ENCODE data around the gene GMPR. TPM values are rescaled to one million over a fixed set of nuclear protein-coding genes. Genes with fewer than 3 reads are reported as not detected.

GMPR gene
- total and polyA plus RNA-seq, 2 donors (not counting 3 experiments of a cell fraction or from before 2014, with no cell fraction given), result 36.3 to 64.0 TPM

- no peaks in the 10 kb centered on the region for H3K9me3 ChIP-seq (replicated peaks; ENCODE audit: control insufficient read depth, insufficient read depth, low read length)
- H3K4me1 ChIP-seq (ENCODE audit: control insufficient read depth, extremely low read depth, insufficient read depth, low read length), result peaks cover 14% of the 10 kb centered on the region
- no peaks in the 10 kb centered on the region for H4K20me1 ChIP-seq (replicated peaks; ENCODE audit: control insufficient read depth, extremely low read depth, insufficient read depth, low read length)
- no peaks in the 10 kb centered on the region for H3K9me1 ChIP-seq (replicated peaks; ENCODE audit: control insufficient read depth, extremely low read depth, insufficient read depth, low read length)
- no peak for FAIRE-seq
- H3K27me3 ChIP-seq (ENCODE audit: control insufficient read depth in 2 of 2, insufficient read depth in 2 of 2, low read length in 2 of 2), result no peaks in the 10 kb centered on the region
- no peak overlapping the region for H3K4me2 ChIP-seq (ENCODE audit: insufficient read depth, low read length)
- no peak overlapping the region for H3K4me3 ChIP-seq (replicated peaks in 1 of 3; ENCODE audit: insufficient read depth in 1 of 3, low read depth in 1 of 3, low read length in 3 of 3)
- intact Hi-C loops (cut with micrococcal nuclease) (no loop called here), dilution Hi-C loops (cut with MboI; ENCODE audit: extremely low pct_ligation_motif_present, low sequenced_read_pairs) (no loop called here)
- DNase-seq (ENCODE audit: low read depth, low spot score), result no peak
- ChIA-PET CTCF (interaction anchor here (0.6 to 1.4 kb wide), 4 partner anchors 9 to 447 kb away, joined by 3 to 6 read pairs (median 4); no protein-coding TSS in a partner anchor), POLR2A (no interaction called here)
- no peak overlapping the region for H3K27ac ChIP-seq (ENCODE audit: insufficient read depth, low read depth, low read length)
- no peak overlapping the region for H2AFZ ChIP-seq (ENCODE audit: low read depth, low read length)
- H3K36me3 ChIP-seq (ENCODE audit: control insufficient read depth in 2 of 2, extremely low read depth in 1 of 2, insufficient read depth in 2 of 2, low read length in 2 of 2), result peaks cover 0 to 17% of the 10 kb centered on the region in 2 experiments
- no peak for TF ChIP-seq GATA2 (IDR thresholded peaks at IDR 0.05; ENCODE audit: insufficient read depth, insufficient read length, low read depth, low read length)
- no peak for TF ChIP-seq POLR2A (IDR thresholded peaks at IDR 0.05; ENCODE audit: low read depth, low read length)
- TF ChIP-seq CTCF (IDR thresholded peaks at IDR 0.05; ENCODE audit: extremely low read depth in 1 of 2, insufficient read depth in 1 of 2, low read depth in 1 of 2, low read length in 2 of 2), result no peak
- no peaks in the 10 kb centered on the region for H3K79me2 ChIP-seq (ENCODE audit: control insufficient read depth, insufficient read depth, low read length)
- no peak overlapping the region for H3K9ac ChIP-seq (replicated peaks; ENCODE audit: extremely low read depth, insufficient read depth, low read length)
- BruUV-seq (replicated peaks), result no TSS peak
Measured at GRCh38 chr6:16324184-16324583, 85.8 kb downstream of the GMPR start.

GRCh38 chr6:16324606-16325225 is 86.3 kb downstream of the GMPR start:
- H3K4me3 ChIP-seq (replicated peaks in 1 of 3; ENCODE audit: insufficient read depth in 1 of 3, low read depth in 1 of 3, low read length in 3 of 3), result no peak overlapping the region
- CTCF ChIA-PET, result interaction anchor here (0.6 to 1.4 kb wide), 4 partner anchors 9 to 446 kb away, joined by 3 to 6 read pairs (median 4); no protein-coding TSS in a partner anchor
- no TSS peak for BruUV-seq (replicated peaks)
- H3K4me1 ChIP-seq (ENCODE audit: control insufficient read depth, extremely low read depth, insufficient read depth, low read length), result peaks cover 9% of the 10 kb centered on the region
- FAIRE-seq (peak; percentile 24), DNase-seq (ENCODE audit: low read depth, low spot score) (no peak)
- TF ChIP-seq POLR2A (IDR thresholded peaks at IDR 0.05; ENCODE audit: low read depth, low read length), result no peak
- TF ChIP-seq EZH2 (IDR thresholded peaks at IDR 0.05; ENCODE audit: borderline replicate concordance, low read depth, low read length, severe bottlenecking), result no peak
- no peak for TF ChIP-seq MAX (IDR thresholded peaks at IDR 0.05; ENCODE audit: insufficient read depth, insufficient read length)
- no peak for TF ChIP-seq POLR2AphosphoS5 (IDR thresholded peaks at IDR 0.05; ENCODE audit: insufficient read depth, low read depth, low read length)
- no peak for TF ChIP-seq FOS (IDR thresholded peaks at IDR 0.05; ENCODE audit: borderline replicate concordance, insufficient read depth, low read length)
- TF ChIP-seq GATA2 (IDR thresholded peaks at IDR 0.05; ENCODE audit: insufficient read depth, insufficient read length, low read depth, low read length), result no peak
- TF ChIP-seq CTCF (IDR thresholded peaks at IDR 0.05; ENCODE audit: extremely low read depth in 1 of 2, insufficient read depth in 1 of 2, low read depth in 1 of 2, low read length in 2 of 2), result no peak
- TF ChIP-seq JUN (IDR thresholded peaks at IDR 0.05; ENCODE audit: borderline replicate concordance, insufficient read depth, insufficient read length, low read depth), result no peak
- TF ChIP-seq MYC (IDR thresholded peaks at IDR 0.05; ENCODE audit: low read depth, low read length), result no peak
- no peak overlapping the region for H3K27ac ChIP-seq (ENCODE audit: insufficient read depth, low read depth, low read length)
- no peaks in the 10 kb centered on the region for H3K9me1 ChIP-seq (replicated peaks; ENCODE audit: control insufficient read depth, extremely low read depth, insufficient read depth, low read length)
- H3K79me2 ChIP-seq (ENCODE audit: control insufficient read depth, insufficient read depth, low read length), result no peaks in the 10 kb centered on the region
- no peak overlapping the region for H3K9ac ChIP-seq (replicated peaks; ENCODE audit: extremely low read depth, insufficient read depth, low read length)
- H3K27me3 ChIP-seq (ENCODE audit: control insufficient read depth in 2 of 2, insufficient read depth in 2 of 2, low read length in 2 of 2), result no peaks in the 10 kb centered on the region
- H3K9me3 ChIP-seq (replicated peaks; ENCODE audit: control insufficient read depth, insufficient read depth, low read length), result no peaks in the 10 kb centered on the region
- no peak overlapping the region for H2AFZ ChIP-seq (ENCODE audit: low read depth, low read length)
- POLR2A ChIA-PET, result no interaction called here
- no peaks in the 10 kb centered on the region for H4K20me1 ChIP-seq (replicated peaks; ENCODE audit: control insufficient read depth, extremely low read depth, insufficient read depth, low read length)
- H3K36me3 ChIP-seq (ENCODE audit: control insufficient read depth in 2 of 2, extremely low read depth in 1 of 2, insufficient read depth in 2 of 2, low read length in 2 of 2), result peaks cover 0 to 17% of the 10 kb centered on the region in 2 experiments
- dilution Hi-C loops (cut with MboI; ENCODE audit: extremely low pct_ligation_motif_present, low sequenced_read_pairs) (no loop called here), intact Hi-C loops (cut with micrococcal nuclease) (no loop called here)
- H3K4me2 ChIP-seq (ENCODE audit: insufficient read depth, low read length), result no peak overlapping the region

Data from endothelial cell of umbilical vein (primary cell).